ENCODE measurements around the gene UBE2M. TPM values are rescaled to one million over a fixed set of nuclear protein-coding genes. Genes with fewer than 3 reads are reported as not detected.

Gene UBE2M
- 39.7 and 50.8 TPM in 2 replicates for total RNA-seq

DNA sequence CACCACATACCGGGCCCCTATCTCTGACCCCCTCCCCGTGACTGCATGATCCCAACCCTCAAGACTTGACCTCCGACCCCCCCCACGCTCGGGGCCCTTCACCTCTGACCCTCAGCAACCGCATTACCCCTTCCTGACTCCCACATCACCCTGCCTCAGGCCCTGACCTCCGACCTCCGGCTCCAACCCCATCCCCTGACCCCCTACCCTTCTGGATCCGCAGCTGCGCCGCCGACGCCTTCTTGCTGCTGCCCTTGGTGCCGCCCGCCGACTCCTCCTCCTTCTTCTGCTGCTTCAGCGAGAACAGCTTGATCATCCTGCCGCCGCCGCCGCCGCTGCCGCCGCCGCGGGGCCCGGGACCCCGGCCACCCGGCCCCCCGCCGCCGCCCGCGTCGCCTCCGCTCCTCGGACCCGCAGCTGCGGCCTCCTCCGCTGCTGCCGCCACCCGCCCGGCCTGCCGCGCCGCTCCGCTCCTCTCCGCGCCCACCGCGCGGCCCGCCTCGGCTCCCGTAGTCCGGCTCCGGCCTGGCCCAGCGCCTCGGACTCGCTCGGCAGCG is at the start of gene UBE2M:
Gene UBE2M, minus strand, starts transcription at position 546 of the 557 bp plus-strand sequence. Its CDS starts 230 bp downstream, at position 316.

GRCh38 chr19:58572818-58573657 is 14.6 kb upstream of the UBE2M start, which contains the start of gene MZF1:
MZF1 (minus strand) TSS chr19:58573335; CDS start chr19:58571389, 1,946 bp downstream.

DNA sequence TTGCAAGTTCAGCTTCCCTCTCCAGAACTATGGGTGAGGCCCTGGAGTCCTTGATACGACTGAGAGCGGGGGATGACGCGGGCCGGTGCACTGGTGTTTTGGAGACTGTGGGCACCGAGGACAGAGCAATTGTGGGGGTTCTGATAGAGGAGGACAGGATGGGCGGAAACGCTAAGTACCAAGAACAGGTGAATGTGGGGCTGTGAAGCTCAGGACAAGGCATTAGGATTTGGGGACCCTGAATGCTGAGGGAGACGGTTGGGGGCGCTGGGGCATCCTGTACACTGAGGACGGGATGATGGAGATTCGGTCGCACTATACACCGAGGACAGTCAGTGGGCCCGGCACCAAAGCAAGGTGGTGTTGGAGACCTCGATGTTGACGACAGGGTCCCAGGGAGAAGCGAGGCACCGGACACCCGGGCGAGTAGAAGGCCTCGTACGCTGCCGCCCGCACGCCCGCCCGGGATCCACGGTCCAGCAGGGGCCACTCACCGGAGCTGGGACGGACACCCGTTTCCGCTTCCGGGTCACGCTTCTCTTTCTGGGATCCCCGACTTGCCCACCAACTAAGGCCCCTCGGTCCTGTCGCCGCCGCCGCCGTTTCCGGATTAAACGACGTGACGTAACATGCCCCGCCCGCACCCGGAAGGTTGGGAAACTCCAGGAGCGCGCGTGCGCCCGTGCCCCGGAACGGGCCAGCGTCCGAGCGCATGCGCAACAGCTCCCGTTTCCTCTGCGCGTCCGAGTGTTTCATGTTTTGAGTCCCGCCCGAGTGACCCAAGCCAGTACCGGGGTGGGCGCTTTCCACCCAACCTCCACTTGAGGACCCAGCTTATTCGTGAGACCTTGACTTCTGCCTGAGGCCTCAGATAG is 3.7 kb downstream of the UBE2M start, which contains the start of gene CHMP2A:
Gene CHMP2A, minus strand, starts transcription at position 612 of the 875 bp plus-strand sequence. CDS start 893 bp downstream, outside the sequence.

GRCh38 chr19:58543826-58544590 is 14.4 kb downstream of the UBE2M start, which contains the start of gene TRIM28:
TRIM28 (plus strand) TSS chr19:58544064; CDS start chr19:58544758, 694 bp downstream.

GRCh38 chr19:58519355-58520256 is 38.8 kb downstream of the UBE2M start, which contains the start of gene ZBTB45:
ZBTB45 (minus strand) TSS chr19:58519810; CDS start chr19:58517673, 2,137 bp downstream.

GRCh38 chr19:58511353-58512208 is 46.8 kb downstream of the UBE2M start, which contains the start of gene SLC27A5:
SLC27A5 (minus strand) TSS chr19:58511992; CDS start chr19:58511955, 37 bp downstream.

Other genes starting within 250 kb of the UBE2M start
- 3.2 and 3.3 TPM in 2 replicates for gene ZSCAN22, start 231.6 kb downstream of the UBE2M start, total RNA-seq
- gene A1BG, start 205.1 kb downstream of the UBE2M start, total RNA-seq: 10.6 and 26.5 TPM in 2 replicates
- 0.87 and 2.0 TPM in 2 replicates for gene ZNF497, start 195.9 kb downstream of the UBE2M start, total RNA-seq
- 3.2 and 3.8 TPM in 2 replicates for gene ZNF837, start 177.6 kb downstream of the UBE2M start, total RNA-seq
- 1,695 and 1,835 TPM in 2 replicates for gene RPS5, start 171.3 kb downstream of the UBE2M start, total RNA-seq
- gene RNF225, start 163.0 kb downstream of the UBE2M start, total RNA-seq: 0.66 TPM in 1 of 2 replicates, not detected in the other
- gene ZNF584, start 150.0 kb downstream of the UBE2M start, total RNA-seq: 18.5 and 33.2 TPM in 2 replicates
- gene ZNF132, start 118.5 kb downstream of the UBE2M start, total RNA-seq: 12.7 and 14.4 TPM in 2 replicates
- 8.4 and 12.1 TPM in 2 replicates for gene ZNF324B, start 107.0 kb downstream of the UBE2M start, total RNA-seq
- 15.4 and 20.5 TPM in 2 replicates for gene ZNF324, start 91.5 kb downstream of the UBE2M start, total RNA-seq
- gene ZNF446, start 82.3 kb downstream of the UBE2M start, total RNA-seq: 11.2 and 15.1 TPM in 2 replicates
- 3.1 and 5.8 TPM in 2 replicates for gene SLC27A5, start 46.6 kb downstream of the UBE2M start, total RNA-seq
- gene ZBTB45, start 38.8 kb downstream of the UBE2M start, total RNA-seq: 5.5 and 11.7 TPM in 2 replicates
- gene TRIM28, start 14.5 kb downstream of the UBE2M start, total RNA-seq: 277 and 407 TPM in 2 replicates
- 140 and 148 TPM in 2 replicates for gene CHMP2A, start 3.5 kb downstream of the UBE2M start, total RNA-seq
- gene MZF1, start 14.7 kb upstream of the UBE2M start, total RNA-seq: 16.1 and 20.7 TPM in 2 replicates

Measured in smooth muscle cell of trachea (primary cell).